HG03469 (cell line): ENCODE data around the gene NOL4L.
"Not testable (repeated sequence)": the region's sequence is repeated elsewhere in the genome, so short reads cannot be mapped to it uniquely, and the experiment has no call there.

Source experiments
- ATAC-seq: cut with Tn5 transposase; IDR thresholded peaks from one replicate; pipeline ENCODE4 v1.9.1; 2021; ENCODE audit warnings: mild to moderate bottlenecking, moderate library complexity, moderate number of reproducible peaks; ENCODE audit not compliant: unreplicated experiment

NOL4L gene

GRCh38 chr20:32578062-32578461 lies 7.1 kb downstream of the NOL4L start:
- not testable (repeated sequence) for ATAC-seq

DNA sequence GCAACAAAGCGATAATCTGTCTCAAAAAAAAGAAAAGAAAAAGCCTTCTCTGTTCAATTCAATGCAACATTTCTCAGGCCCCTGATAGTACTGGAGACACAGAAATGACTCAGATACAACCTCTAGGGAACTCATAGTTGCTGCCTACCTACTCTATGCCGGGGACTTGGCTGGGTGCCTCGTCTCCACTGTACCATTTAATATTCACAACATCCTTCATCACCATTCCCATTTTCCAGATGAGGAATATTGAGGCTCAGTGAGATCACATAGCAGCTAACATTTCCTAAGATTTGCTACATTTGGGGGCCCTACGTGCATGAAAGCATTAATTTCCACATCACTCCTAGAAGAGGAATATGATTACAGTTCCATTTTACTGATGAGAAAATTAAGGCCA lies 7.5 kb downstream of the NOL4L start:
- ATAC-seq = no peak

DNA sequence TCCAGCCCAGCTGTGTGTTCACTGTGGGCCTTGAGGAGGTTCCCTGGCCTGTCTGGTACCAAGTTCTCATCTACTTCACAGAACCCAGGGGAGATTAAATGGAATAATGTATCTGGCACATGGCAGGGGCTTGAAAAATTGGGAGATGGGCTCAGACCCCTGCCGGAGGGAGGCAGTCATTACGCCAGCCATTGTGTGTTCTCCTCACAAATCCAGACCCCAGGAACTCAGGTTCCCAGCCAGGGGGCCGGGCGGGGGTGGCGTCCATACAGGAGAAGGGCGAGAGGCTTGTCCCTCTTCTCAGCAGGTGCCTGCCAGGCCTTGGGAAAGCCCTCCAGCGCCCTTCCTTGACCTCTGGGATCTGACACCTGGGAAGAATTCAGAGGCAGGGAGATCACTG lies 8.1 kb downstream of the NOL4L start:
- no peak for ATAC-seq

DNA sequence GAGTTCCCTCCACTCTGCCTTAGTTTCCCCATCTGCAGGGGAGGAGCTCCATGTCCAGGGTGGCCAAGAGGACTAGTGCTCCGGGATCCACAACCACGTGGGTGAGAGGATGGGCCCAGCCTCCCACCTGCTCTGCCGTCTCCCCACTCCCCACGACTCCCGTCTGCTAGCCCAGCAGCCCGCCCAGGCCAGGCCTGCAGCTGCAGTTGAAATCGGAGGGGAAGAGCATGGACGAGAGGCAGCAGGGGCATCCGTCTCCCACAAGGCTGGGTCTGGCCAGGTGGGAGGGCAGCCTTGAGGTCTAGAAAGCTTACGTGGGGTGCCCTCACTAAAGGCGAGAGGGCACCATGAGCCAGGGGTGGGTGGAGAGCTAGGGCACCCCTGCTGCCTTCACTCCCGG lies 8.6 kb downstream of the NOL4L start:
- no peak for ATAC-seq

DNA sequence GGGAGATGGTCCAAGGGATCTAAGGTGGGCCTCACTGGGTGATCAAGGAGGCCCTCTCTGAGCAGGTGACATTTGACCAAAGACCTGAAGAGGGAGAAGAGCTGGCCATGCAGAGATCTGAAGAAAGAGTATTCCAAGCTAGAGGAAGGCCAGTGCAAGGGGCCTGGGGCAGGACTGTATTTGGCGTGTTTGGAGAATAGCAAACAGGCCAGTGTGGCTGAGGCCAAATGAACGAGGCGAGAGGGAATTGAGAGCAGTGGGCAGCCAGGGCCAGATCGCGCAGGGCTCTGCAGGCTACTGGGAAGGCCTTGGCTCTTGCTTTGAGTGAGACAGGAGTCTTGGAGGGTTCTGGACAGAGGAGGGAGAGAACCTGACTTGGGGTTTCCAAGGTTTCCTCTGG lies 9.3 kb downstream of the NOL4L start:
- ATAC-seq = no peak

- no peak for ATAC-seq
These were observed 9.9 kb downstream of the NOL4L start for GRCh38 chr20:32575227-32575581.

DNA sequence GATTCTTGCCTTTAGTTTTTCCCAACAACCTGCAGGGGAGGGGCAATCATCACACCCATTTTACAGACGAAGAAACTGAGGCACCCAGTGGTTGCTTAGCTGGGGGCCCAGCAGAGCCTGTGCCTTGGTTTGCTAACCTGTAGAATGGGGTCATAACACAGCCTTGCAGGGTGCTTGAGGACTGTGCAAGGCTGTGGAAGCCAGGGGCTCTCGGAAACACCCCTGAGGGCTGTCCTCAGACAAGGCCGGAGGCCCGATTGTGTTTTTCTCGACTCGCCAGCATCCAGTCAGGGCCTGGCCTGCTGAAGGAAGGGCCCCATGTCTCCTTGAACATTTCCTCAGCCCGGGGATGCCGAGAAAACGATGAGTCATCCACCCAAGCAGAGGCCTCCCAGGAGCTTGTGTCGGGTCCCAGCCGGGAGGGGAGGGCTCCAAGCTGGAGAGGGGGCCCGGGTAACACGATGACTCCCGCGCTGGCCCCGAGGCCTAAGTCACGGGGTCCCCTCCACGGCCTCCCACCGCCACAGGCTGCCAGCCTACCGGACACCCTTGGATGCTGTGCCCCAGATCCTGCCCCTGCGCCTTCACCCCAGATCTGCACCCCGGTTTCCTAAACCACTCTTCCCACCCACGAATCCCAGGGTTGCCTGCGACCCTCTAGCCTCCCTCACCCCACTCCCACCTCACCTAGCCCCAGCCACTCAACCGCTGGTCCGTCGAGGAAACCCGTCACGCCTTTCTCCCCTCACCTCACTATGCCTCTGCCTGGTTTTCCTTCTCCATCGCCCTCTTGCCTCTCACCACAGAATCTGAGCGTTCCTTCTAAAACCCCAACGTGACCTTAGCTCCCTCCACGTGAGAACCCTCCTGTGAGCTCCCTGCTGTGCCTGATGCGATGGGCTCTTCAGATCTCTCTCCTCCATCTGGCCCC lies 10.6 kb downstream of the NOL4L start:
- no peak for ATAC-seq

DNA sequence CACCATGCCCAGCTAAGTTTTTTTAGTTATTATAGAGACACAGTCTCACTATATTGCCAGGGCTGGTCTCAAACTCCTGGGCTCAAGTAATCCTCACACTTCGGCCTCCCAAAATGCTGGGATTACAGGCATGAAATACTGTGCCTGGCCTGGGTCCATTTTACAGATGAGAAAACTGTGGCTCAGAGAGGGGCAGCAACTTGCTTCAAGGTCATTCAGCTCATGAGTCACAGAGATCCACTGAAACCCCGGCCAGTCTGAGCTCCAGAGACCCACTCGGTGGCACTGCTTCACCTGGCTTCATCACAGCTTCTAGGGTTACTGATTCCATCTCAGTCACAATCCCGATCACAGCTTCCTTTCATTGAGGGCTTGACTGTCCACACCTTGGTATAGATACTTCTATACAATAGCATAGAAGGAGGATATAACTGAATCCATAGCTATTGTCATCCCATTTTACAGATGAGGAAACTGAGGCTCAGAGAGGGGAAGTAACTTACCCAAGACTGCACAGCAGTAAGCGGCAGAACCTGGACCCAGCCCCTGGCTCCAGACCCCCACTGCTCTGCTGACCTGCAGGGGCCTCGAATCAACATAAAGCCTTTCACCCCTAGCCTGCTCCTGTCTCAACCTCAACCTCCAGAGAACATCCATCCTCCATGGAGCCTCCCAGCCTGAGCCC lies 11.8 kb downstream of the NOL4L start:
- ATAC-seq = no peak

GRCh38 chr20:32572271-32572968 lies 12.7 kb downstream of the NOL4L start:
- no peak for ATAC-seq

GRCh38 chr20:32571566-32571965 lies 13.6 kb downstream of the NOL4L start:
- no peak for ATAC-seq

DNA sequence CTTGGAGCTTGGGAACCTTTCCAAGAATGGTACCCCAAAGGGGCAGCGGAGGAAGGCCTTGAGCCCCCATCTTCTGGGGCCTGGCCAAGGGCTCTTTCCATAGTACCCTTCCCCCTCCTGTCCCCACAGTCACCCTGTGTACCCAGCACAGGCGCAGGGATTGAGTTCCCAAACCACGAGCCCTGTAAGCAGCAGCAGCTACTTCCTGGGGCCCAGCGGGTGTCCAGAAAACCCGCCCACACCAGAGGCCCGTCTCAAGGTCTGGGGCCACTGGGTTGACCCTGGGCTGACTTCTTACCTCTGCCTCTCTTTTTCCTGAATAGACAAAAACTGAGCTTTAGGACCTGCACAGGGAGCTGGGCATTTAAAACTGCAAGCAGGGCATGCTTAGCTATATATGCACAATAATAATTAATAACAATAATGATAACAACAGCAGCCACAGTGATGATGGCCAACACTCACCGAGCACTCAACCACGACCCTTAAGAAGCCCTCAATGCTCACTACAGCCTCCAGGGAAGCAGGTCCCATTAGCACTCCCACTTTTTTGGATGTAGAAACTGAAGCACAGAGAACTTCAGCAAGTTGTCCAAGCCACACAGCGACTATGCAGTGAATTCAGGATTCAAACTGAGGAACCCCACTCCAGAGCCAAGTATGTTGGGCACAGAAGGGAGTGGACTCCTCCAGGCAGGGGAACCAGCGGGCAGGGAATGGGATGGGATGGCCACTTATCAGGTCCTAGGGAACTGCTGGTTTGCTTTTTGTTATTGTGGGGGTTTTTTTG lies 14.5 kb downstream of the NOL4L start:
- ATAC-seq = no peak

GRCh38 chr20:32569380-32570305 lies 15.5 kb downstream of the NOL4L start:
- ATAC-seq = no peak

DNA sequence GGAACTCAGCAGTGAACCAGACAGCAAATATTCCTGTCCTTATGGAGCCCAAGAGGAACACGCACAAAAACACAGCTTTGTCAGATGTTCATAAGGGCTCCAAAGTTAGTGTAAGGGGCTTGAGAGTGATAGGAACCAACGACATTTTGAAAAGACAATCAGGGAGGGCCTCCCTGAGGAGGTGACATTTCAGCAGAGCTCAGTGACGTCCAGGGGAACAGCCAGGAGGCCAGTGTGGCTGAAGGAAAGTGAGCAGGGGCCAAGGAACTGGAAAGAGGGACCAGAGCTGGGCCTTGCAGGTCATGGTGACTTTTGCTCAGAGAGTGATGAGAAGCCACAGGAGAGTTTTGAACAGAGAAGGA lies 16.1 kb downstream of the NOL4L start:
- no peak for ATAC-seq

- ATAC-seq = no peak
These were observed 17.6 kb downstream of the NOL4L start for GRCh38 chr20:32567384-32568178.

- no peak for ATAC-seq
These were observed 18.5 kb downstream of the NOL4L start for GRCh38 chr20:32566379-32567374.

GRCh38 chr20:32565735-32566032 lies 19.4 kb downstream of the NOL4L start:
- no peak for ATAC-seq

DNA sequence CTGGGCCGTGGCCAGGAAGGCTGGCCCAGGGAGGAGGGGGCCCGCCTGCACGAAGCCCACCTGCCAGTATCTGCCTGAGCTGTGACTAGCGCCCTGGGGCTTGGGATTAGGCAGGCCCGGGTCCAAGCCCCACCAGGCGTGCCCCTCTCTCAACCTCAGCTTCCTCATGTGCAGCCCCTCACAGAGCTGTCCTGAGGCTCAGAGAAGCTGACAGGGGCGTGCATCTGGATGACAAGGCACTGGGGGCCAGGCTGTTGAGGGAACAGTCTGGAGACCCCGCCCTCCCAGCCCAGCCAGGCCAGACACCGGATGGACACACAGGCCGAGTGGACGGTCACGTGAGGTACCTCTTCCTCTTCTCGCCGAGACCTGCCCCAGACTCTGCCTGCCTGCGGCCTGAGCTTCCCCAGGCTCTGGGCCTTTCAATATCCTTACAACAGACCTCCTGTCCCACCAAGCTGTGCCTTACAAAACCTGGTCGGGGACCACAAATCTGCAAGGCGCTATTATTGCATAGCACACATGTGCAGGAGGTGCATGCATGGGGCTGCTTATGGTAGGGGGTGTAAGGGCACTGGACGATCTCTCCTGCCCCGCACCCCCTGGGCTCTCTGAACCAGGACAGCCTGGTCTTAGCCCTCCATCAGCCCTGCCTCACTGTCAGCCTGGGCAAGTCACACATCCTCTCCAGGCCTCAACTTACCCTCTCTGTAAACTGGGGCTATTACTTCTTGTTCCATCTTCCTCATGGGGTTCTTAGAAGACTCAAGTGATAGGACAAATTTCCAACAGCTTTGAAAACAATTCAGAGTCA lies 20.0 kb downstream of the NOL4L start:
- ATAC-seq = no peak
